Stimulated activated CD4-positive, alpha-beta T cell treated with anti-CD3 and anti-CD28 coated beads, Interleukin-12 subunit alpha, Interleukin-12 subunit beta, amount 100 ng/mL, for 4 hours (primary cell): ENCODE measurements around the gene PAK5.

Experiments used
- DNase-seq: peaks from one replicate; pipeline ENCODE4 v3.0.0-alpha.2; 2020

Gene PAK5

GRCh38 chr20:9574181-9574580 is 264.7 kb downstream of the PAK5 start:
- no peak for DNase-seq

GRCh38 chr20:9573335-9574151 is 265.3 kb downstream of the PAK5 start:
- no peak for DNase-seq

GRCh38 chr20:9572670-9573069 is 266.2 kb downstream of the PAK5 start:
- no peak for DNase-seq

GRCh38 chr20:9571783-9572182 is 267.1 kb downstream of the PAK5 start:
- DNase-seq, result no peak

- no peak for DNase-seq
These were observed 268.3 kb downstream of the PAK5 start for GRCh38 chr20:9570612-9571011.

GRCh38 chr20:9566977-9567376 is 271.9 kb downstream of the PAK5 start:
- no peak for DNase-seq

- no peak for DNase-seq
These were observed 272.8 kb downstream of the PAK5 start for GRCh38 chr20:9565910-9566550.

- no peak for DNase-seq
These were observed 281.5 kb downstream of the PAK5 start for GRCh38 chr20:9557411-9557810.

GRCh38 chr20:9555781-9556180 is 283.1 kb downstream of the PAK5 start:
- no peak for DNase-seq

GRCh38 chr20:9551808-9552550 is 286.9 kb downstream of the PAK5 start:
- DNase-seq, result no peak

GRCh38 chr20:9550871-9551270 is 288.0 kb downstream of the PAK5 start:
- DNase-seq, result no peak

GRCh38 chr20:9550283-9550682 is 288.6 kb downstream of the PAK5 start:
- DNase-seq, result no peak

- no peak for DNase-seq
These were observed 295.7 kb downstream of the PAK5 start for GRCh38 chr20:9543214-9543613.

GRCh38 chr20:9535449-9535848 is 303.4 kb downstream of the PAK5 start:
- no peak for DNase-seq

GRCh38 chr20:9534025-9534424 is 304.9 kb downstream of the PAK5 start:
- DNase-seq, result no peak

GRCh38 chr20:9532069-9532838 is 306.6 kb downstream of the PAK5 start:
- DNase-seq, result no peak

GRCh38 chr20:9531581-9531980 is 307.3 kb downstream of the PAK5 start:
- DNase-seq, result no peak

GRCh38 chr20:9523636-9524035 is 315.2 kb downstream of the PAK5 start:
- no peak for DNase-seq

GRCh38 chr20:9520086-9520485 is 318.8 kb downstream of the PAK5 start:
- DNase-seq, result no peak

GRCh38 chr20:9518576-9519175 is 320.2 kb downstream of the PAK5 start:
- no peak for DNase-seq

GRCh38 chr20:9517297-9518162 is 321.3 kb downstream of the PAK5 start:
- DNase-seq, result no peak
